Activated B cell treated with CpG ODN at 0.5 μM for 24 hours (primary cell): ENCODE measurements around the gene ZNF19. TPM values are rescaled to one million over a fixed set of nuclear protein-coding genes. Genes with fewer than 3 reads are reported as not detected.
A peak's percentile ranks its signal among the peaks of the same experiment; 100 is the strongest.

Source experiments
- ATAC-seq: fragments of 200-7000 bp; cut with Tn5 transposase; one replicate; pipeline ENCODE4 v1.10.0; 2021; ENCODE audit warnings: low read depth, mild to moderate bottlenecking, moderate library complexity
- CTCF ChIA-PET: fragments of 350-600 bp; sonication (Branson Sonifier 250); formaldehyde crosslinking; loops from one replicate; lab custom pipeline; 2021; ENCODE audit warnings: antibody characterized with exemption; lab: Charles Lee
- POLR2A ChIA-PET: fragments of 350-600 bp; sonication (Branson Sonifier 250); formaldehyde crosslinking; loops from one replicate; lab custom pipeline; 2021; ENCODE audit warnings: antibody characterized with exemption; lab: Charles Lee
- DNase-seq: peaks from one replicate; pipeline ENCODE4 v3.0.0; 2022
- H3K27ac Mint-ChIP-seq: one replicate; pipeline ENCODE4 v1.8.0; 2020; ENCODE audit warnings: mixed read lengths
- H3K27me3 Mint-ChIP-seq: one replicate; pipeline ENCODE4 v1.8.0; 2021; ENCODE audit warnings: mixed read lengths
- H3K36me3 Mint-ChIP-seq: one replicate; pipeline ENCODE4 v1.8.0; 2021; ENCODE audit warnings: low read depth, mixed read lengths
- H3K4me1 Mint-ChIP-seq: one replicate; pipeline ENCODE4 v1.8.0; 2021; ENCODE audit warnings: mixed read lengths
- H3K4me3 Mint-ChIP-seq: one replicate; pipeline ENCODE4 v1.8.0; 2020; ENCODE audit warnings: mild to moderate bottlenecking, mixed read lengths
- H3K9me3 Mint-ChIP-seq: one replicate; pipeline ENCODE4 v1.8.0; 2020; ENCODE audit warnings: mixed read lengths
- CTCF ChIP-seq: fragments of 200-600 bp; IDR thresholded peaks from one replicate; pipeline ENCODE4 v1.8.0; 2022; ENCODE audit warnings: antibody characterized with exemption, mild to moderate bottlenecking
- intact Hi-C: fragments of 100-400 bp; cut with micrococcal nuclease; formaldehyde crosslinking; loops from one replicate; pipeline ENCODE4 v1.15.1; 2024
- total RNA-seq: library from RNA; stranded (reverse); gene quantifications from 2 replicates; pipeline ENCODE4 v1.2.3, GENCODE V29; 2022

Gene ZNF19
- total RNA-seq, 1 donor from 2014 or later = 10.5 TPM

GRCh38 chr16:71472051-71472450, 17.1 kb downstream of the ZNF19 start:
- TF ChIP-seq CTCF = no peak
- Mint-ChIP-seq H3K4me3 (no peak overlapping the region), H3K9me3 (no peaks in the 10 kb centered on the region), H3K4me1 (no peaks in the 10 kb centered on the region), H3K36me3 (peaks cover 50% of the 10 kb centered on the region), H3K27ac (no peak overlapping the region), H3K27me3 (no peaks in the 10 kb centered on the region)
- ATAC-seq = no peak
- DNase-seq = no peak
- intact Hi-C loops = no loop called here
- ChIA-PET POLR2A (no interaction called here), CTCF (no interaction called here)

DNA sequence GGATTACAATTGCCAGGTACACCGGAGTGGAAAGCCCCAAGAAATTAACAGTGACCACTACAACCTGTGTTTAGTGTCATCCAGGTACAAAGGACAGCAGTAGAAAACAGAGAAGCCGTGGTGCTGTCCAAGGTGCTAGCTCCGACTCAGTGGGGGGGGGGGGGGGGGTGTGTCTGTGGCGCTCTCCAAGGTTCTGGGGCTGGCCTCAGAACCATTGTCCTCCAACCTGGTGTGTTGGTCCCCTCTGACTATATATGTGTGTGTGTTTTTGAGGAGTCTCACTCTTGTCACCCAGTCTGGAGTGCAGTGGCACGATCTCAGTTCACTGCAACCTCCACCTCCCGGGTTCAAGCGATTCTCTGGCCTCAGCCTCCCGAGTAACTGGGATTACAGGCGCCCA, 21.3 kb downstream of the ZNF19 start:
- H3K27ac Mint-ChIP-seq = no peak overlapping the region
- no peak for TF ChIP-seq CTCF
- peaks cover 3% of the 10 kb centered on the region for H3K4me1 Mint-ChIP-seq
- DNase-seq (no peak), ATAC-seq (no peak)
- POLR2A ChIA-PET = interaction anchor here (0.6 kb wide), 1 partner anchor 141 kb away, joined by 3 read pairs; no protein-coding TSS in a partner anchor
- no peak overlapping the region for H3K4me3 Mint-ChIP-seq
- H3K36me3 Mint-ChIP-seq = peaks cover 12% of the 10 kb centered on the region
- no peaks in the 10 kb centered on the region for H3K9me3 Mint-ChIP-seq
- intact Hi-C loops = loop anchor here (1.0 to 10.0 kb wide), 4 partner anchors 16 to 627 kb away; partner anchors contain the start of genes DHODH, DHX38, PHLPP2 and PKD1L3
- no peaks in the 10 kb centered on the region for H3K27me3 Mint-ChIP-seq
- CTCF ChIA-PET = interaction anchor here (1.7 kb wide), 1 partner anchor 143 kb away, joined by 6 read pairs; no protein-coding TSS in a partner anchor

DNA sequence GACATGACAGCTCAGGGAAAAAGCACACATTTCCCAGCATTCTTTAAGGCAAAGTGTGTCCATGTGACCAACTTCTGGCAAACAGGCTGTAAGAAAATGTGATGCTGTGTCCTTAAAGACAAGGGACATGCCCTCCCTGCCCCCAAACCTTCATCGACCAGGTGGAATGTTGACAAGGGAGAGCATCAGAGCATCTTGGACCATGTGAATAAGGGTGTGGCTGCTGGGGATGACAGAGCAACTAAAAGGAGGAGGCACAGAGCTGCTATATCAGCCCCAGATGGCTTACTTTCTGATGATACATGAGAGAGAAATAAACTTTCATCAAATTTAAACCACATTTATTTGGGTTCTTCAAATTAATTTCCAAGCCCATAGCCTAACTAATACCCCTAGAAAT, 24.9 kb downstream of the ZNF19 start:
- CTCF ChIA-PET = no interaction called here
- Mint-ChIP-seq H3K4me1 (peaks cover 22% of the 10 kb centered on the region), H3K4me3 (no peak overlapping the region), H3K27me3 (no peaks in the 10 kb centered on the region), H3K27ac (no peak overlapping the region), H3K36me3 (peaks cover 6% of the 10 kb centered on the region), H3K9me3 (no peaks in the 10 kb centered on the region)
- no peak for ATAC-seq
- POLR2A ChIA-PET = interaction anchor here (3.8 kb wide), 1 partner anchor 20 kb away, joined by 94 read pairs; no protein-coding TSS in a partner anchor
- no peak for TF ChIP-seq CTCF
- DNase-seq = no peak
- intact Hi-C loops = loop anchor here (5.0 to 10.0 kb wide), 5 partner anchors 33 to 631 kb away; partner anchors contain the start of genes DHODH, DHX38, IST1 and PHLPP2

- DNase-seq (peak; percentile 90), ATAC-seq (peak; percentile 97)
- intact Hi-C loops = loop anchor here (1.0 to 10.0 kb wide), 10 partner anchors 22 to 633 kb away; partner anchors contain the start of genes CMTR2, DHODH, DHX38 and IST1
- TF ChIP-seq CTCF = no peak
- peaks cover 4% of the 10 kb centered on the region for H3K36me3 Mint-ChIP-seq
- H3K4me3 Mint-ChIP-seq = peak within 1 kb of the TSS; percentile 93
- CTCF ChIA-PET = interaction anchor here (1.6 to 4.7 kb wide), 4 partner anchors 22 to 149 kb away, joined by 4 to 30 read pairs (median 12); no protein-coding TSS in a partner anchor
- H3K4me1 Mint-ChIP-seq = peaks cover 22% of the 10 kb centered on the region
- H3K27me3 Mint-ChIP-seq = no peaks in the 10 kb centered on the region
- POLR2A ChIA-PET = interaction anchor here (0.6 to 3.8 kb wide), 12 partner anchors 8 to 632 kb away, joined by 3 to 94 read pairs (median 4); partner anchors contain the start of genes CMTR2, DHX38, IST1 and TXNL4B
- H3K9me3 Mint-ChIP-seq = no peaks in the 10 kb centered on the region
- H3K27ac Mint-ChIP-seq = peak within 1 kb of the TSS; percentile 94
Observed at GRCh38 chr16:71461686-71462648, 27.2 kb downstream of the ZNF19 start, which contains the start of gene ZNF23. TSS of gene ZNF23 (minus strand) at chr16:71462247. CDS start at chr16:71456796, 5,451 bp downstream.
